GM19324 (cell line): ENCODE data around the gene KAT2A.
"Not testable (repeated sequence)": the region's sequence is repeated elsewhere in the genome, so short reads cannot be mapped to it uniquely, and the experiment has no call there.

Experiments used
- ATAC-seq: cut with Tn5 transposase; IDR thresholded peaks from one replicate; pipeline ENCODE4 v1.9.1; 2021; ENCODE audit warnings: mild to moderate bottlenecking, moderate library complexity; ENCODE audit not compliant: unreplicated experiment, low FRiP score

The KAT2A gene

GRCh38 chr17:42120770-42121769 is at the start of gene KAT2A:
TSS of gene KAT2A (minus strand) at chr17:42121367. CDS start at chr17:42121304, 63 bp downstream.
- ATAC-seq: no peak

- ATAC-seq: no peak
Measured at GRCh38 chr17:42169351-42169750, 48.2 kb upstream of the KAT2A start.

- no peak for ATAC-seq
Measured at GRCh38 chr17:42167807-42168206, 46.6 kb upstream of the KAT2A start.

- ATAC-seq: no peak
Measured at GRCh38 chr17:42166196-42166763, 45.1 kb upstream of the KAT2A start.

- ATAC-seq: no peak
Measured at GRCh38 chr17:42165751-42166150, 44.6 kb upstream of the KAT2A start.

- no peak for ATAC-seq
Measured at GRCh38 chr17:42163696-42164407, 42.7 kb upstream of the KAT2A start.

- no peak for ATAC-seq
Measured at GRCh38 chr17:42163113-42163512, 41.9 kb upstream of the KAT2A start.

GRCh38 chr17:42160531-42160910 is 39.4 kb upstream of the KAT2A start:
- no peak for ATAC-seq

GRCh38 chr17:42159796-42160530 is 38.8 kb upstream of the KAT2A start:
- ATAC-seq: no peak

GRCh38 chr17:42155614-42156045 is 34.5 kb upstream of the KAT2A start:
- no peak for ATAC-seq

GRCh38 chr17:42153919-42154742 is 33.0 kb upstream of the KAT2A start:
- no peak for ATAC-seq

- ATAC-seq: no peak
Measured at GRCh38 chr17:42146911-42147607, 25.9 kb upstream of the KAT2A start.

- not testable (repeated sequence) for ATAC-seq
Measured at GRCh38 chr17:42143138-42143537, 22.0 kb upstream of the KAT2A start.

- no peak for ATAC-seq
Measured at GRCh38 chr17:42142371-42142896, 21.3 kb upstream of the KAT2A start.

- ATAC-seq: no peak
Measured at GRCh38 chr17:42141382-42141781, 20.2 kb upstream of the KAT2A start.

GRCh38 chr17:42140690-42141089 is 19.5 kb upstream of the KAT2A start:
- not testable (repeated sequence) for ATAC-seq

- no peak for ATAC-seq
Measured at GRCh38 chr17:42138749-42139492, 17.8 kb upstream of the KAT2A start.

- ATAC-seq: no peak
Measured at GRCh38 chr17:42136654-42137051, 15.5 kb upstream of the KAT2A start.
